ENCODE results near the gene ZNRF3.
"Not testable (repeated sequence)": the region's sequence is repeated elsewhere in the genome, so short reads cannot be mapped to it uniquely, and the experiment has no call there.

The ZNRF3 gene

DNA sequence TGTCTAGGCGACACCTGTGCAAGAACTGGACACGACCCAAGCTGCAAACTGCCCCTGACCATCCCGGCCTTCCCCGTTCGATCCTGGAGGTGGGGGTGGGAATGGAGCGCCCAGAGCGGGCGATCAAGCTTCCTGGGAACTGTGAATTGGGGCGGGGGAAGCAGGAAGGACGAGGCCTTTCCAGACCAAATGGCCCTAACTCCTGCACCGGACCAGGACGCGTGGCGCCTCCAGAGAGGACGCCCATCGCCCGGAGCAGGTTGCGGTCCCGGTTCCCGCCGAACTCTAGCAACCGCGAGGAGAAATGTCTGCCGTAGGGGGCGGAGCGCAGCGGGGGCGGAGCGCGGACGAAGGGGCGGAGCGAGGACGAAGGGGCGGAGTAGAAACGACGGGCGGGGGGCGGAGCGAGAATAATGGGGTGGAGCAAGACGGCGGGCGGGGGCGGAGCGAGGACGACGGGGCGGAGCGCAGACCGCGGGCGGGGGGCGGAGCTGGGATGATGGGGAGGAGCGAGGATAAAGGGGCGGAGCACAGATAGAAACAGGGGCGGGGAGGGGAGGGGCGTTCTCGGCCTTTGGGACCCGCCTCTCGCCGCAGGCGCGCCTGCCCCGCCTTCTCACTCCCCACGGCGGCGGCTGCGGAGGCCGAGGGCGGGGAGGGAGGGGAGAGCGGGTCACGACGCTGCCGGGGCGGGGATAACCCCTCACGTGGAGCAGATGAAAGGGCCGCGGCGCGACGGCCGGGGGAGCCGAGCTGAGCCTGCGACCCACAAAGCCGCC lies at the start of gene ZNRF3:
TSS of gene ZNRF3 (plus strand) at position 695 of the 779 bp plus-strand sequence. CDS start 195 bp downstream, outside the sequence.
- DNase-seq (ENCODE audit: low spot score): peak; percentile 97

DNA sequence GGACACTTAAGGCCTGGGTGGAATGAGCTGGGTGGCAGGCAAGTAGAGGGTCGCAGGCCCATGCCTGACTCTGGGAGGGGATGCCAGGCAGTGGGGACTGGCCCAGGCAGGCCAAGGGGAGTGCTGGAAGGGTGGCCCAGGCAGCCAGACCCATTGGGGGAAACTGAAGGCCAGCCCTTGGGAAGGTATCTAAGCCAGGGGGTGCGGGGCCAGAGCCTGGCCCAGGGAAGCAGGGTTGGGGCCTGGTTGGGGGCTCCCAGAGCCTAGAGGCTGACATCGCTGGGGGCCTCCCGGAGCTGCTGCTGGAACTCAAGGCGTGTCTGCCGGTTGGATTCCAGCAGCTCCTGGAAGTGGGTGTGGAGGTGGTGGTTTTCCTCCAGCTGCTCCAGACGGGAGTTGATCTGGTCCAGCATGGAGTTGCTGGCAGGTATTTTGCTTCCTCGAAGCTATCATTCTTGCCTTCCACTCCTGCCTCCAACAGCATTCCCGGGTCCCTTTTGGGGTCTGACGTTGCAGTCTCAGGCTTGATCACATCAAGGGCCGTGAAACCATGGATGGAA lies 47.7 kb upstream of the ZNRF3 start:
- DNase-seq (ENCODE audit: low spot score): no peak

DNA sequence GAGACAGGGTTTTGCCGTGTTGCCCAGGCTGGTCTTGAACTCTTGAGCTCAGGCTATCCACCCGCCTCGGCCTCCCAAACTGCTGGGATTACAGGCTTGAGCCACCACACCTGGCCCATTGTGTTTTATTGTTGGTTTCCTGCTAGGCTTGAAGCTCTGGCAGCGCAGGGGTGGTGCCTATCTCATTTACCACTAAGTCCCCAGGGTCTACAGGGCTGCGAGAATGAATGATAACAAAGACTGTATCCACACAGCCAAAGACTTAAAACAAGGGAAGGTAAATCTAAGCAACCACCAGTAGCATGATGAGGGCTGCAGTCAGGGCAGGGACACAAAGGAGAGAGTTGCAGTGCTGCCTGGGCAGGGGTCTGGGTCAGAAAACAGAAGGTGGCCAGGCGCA lies 45.7 kb upstream of the ZNRF3 start:
- DNase-seq (ENCODE audit: low spot score): no peak

DNA sequence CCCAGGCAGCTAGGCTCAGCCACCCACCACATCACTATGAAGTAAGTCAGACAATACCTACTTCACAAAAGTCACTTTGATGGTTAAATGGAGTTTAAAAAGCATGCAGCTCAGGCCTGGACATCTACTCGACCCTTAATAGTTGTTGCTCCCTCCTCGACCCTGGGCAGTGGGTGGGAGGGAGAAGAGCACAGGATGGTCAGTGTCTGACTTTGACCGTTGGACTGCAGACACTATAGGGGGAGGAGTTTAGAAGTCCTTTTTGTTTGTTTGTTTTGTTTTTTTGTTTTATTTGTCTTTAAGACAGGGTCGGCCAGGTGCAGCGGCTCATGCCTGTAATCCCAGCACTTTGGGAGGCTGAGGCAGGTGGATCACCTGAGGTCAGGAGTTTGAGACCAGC lies 44.4 kb upstream of the ZNRF3 start:
- DNase-seq (ENCODE audit: low spot score): no peak

DNA sequence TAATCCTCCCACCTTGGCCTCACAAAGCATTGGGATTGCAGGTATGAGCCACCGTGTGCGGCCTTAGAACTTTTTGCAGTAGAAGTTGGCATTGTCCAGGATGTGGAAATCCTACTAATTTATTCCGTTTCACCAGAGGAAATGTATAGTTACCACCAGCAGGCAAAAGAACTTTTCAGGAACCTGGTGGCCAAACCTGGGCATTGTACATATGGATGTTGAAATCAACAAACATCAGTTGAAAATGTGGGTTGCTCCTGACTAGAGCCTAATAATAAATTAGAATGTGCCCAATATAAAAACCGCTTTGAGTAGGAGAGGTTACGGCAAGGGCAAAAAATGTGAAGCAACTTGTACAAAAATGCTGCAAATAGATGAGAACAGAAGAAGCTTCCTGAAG lies 42.3 kb upstream of the ZNRF3 start:
- no peak for DNase-seq (ENCODE audit: low spot score)

DNA sequence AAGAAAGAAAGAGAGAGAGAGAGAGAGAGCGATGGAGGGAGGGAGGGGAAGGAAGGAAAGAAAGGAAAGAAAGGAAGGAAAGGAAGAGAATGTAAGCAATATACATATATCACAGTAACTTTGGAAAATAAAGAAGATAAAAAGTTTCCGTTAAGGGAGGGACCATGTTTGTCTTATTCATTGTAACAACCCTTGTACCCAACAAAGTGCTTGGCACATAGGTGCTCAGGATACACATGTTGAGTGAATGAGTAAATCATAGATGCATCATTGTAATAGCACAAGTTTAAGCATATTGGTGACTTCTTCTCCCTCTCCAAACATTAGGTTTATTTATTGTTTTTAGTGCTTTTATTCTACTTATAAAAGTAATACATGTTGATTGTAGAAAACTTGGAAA lies 39.7 kb upstream of the ZNRF3 start:
- DNase-seq (ENCODE audit: low spot score): no peak

DNA sequence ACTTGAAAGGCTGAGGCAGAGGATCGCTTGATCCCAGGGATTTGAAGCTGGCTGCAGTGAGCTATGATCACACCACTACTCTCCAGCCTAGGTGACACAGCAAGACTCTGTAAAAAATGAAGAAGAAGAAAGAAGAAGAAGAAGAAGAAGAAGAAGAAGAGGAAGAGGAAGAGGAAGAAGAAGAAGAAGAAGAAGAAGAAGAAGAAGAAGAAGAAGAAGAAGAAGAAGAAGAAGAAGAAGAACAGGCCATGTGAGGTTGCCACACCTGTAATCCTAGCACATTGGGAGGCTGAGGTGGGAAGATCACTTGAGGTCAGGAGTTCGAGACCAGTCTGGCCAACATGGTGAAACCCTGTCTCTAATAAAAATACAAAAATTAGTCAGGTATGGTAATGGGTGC lies 39.1 kb upstream of the ZNRF3 start:
- not testable (repeated sequence) for DNase-seq (ENCODE audit: low spot score)

DNA sequence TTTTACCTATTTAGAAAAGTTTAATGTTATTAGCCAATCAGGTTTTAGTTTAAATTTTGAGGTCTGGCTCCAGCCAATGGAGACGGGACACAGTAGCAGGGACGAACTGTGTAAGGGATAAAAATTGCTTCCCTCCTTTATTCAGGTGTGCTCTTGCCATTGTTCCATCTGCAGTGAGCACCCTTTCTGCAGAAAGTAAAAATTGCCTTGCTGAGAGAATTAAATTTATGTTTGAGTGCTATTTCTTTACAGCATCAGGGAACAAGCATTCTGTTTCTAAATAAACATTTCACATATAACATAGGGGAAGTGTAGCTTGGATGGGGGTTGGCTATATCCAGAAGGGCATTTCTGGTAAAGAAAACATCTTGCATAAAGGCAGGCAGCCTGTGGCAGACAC lies 36.4 kb upstream of the ZNRF3 start:
- DNase-seq (ENCODE audit: low spot score): no peak

DNA sequence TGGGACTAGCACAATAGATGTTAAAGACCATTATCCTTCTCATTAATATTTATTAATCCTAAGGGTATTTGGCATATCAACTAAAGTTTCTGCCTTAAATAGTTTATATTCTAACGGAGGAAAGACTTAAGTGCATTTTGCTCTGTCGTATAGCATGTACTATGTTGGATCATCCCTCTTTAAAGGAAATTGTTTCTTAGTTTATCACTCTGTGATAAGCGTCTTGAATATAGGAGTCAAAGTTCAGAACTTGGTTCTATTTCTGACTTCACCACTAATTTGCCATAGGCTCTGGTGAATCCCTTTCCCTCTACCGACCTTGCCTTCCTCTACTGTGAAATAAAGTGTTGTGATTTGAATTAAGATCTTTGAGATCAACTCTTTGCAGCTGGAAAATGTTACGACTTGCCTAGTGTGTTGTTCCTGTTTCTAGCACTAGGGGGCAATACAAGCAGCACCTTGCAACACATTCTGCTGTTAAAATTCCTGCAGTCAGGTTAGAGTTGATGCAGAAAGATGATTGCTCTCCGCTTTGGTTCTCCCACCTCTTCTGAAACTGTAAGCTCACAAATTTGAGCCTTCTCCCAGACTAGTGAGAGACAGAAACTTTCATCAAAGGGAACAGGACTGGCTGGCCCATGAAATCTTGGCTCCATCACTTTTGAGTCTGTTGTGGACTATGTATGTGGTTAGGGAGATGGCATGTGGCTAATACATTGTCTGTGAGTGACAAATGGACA lies 27.8 kb upstream of the ZNRF3 start:
- peak; percentile 68 for DNase-seq (ENCODE audit: low spot score)

DNA sequence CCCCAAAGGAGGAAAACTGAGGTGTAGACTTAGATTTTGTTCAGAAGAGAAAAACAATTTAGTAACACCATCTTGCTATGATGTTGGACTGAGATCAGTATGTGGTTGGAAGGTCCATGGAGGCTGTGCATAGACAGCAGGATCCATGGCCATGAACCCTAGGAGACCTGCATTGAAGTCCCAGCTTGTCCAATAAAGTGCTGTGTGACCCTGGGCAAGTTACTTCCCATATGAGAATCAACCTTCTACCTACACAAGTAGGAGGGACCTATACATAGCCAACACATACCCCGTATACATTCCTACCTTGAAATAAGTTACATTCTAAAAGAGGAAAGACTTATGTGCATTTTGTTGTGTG lies 27.3 kb upstream of the ZNRF3 start:
- DNase-seq (ENCODE audit: low spot score): no peak

DNA sequence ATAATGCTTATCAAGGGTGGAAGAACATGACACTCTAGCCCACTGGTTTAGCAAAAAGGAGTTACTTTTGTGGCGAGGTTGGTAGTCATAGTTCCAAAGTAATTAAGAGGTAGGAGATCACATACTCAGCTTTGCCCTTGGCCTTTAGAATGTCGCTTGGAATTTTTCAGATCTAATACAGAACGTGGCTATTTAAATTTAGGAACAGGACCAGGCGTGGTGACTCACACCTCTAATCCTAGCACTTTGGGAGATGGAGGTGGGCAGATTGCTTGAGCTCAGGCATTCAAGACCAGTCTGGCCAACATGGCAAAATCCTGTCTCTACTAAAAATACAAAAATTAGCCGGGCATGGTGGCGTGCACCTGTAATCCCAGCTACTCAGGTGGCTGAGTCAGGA lies 26.1 kb upstream of the ZNRF3 start:
- DNase-seq (ENCODE audit: low spot score): no peak

DNA sequence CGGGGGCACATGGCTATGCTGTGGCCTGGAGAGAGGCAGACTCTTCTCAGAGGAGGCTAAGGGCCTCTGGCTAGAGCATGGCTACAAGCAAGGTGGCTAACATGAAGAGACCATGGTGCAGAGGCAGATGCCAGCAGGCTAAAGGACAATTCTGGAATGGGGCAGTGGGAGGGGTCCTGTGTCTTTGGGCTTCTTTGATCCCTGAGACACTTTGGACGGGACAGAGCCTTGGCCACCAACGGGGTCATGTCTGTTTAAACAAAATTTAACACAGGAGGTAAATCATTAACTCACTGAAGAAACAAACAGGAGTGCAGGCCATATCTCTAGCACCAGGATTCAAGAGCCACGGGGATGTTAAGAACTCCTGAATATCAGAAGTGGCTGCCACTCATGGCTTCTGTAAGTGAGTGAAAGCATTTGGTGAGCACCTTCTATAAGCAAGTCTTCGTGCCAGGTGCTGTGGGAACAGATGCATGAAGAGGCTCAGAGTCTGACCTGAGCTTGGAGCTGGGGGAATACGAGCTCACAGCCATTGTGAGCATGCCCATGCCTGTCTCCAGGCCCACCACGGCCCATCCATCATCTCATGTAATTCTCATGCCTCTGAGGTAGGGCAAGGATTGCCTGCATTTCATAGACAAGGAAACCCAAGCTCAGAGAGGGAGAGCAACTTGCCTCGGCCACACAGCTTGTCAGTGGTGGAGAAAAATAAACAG lies 18.3 kb upstream of the ZNRF3 start:
- DNase-seq (ENCODE audit: low spot score): no peak

DNA sequence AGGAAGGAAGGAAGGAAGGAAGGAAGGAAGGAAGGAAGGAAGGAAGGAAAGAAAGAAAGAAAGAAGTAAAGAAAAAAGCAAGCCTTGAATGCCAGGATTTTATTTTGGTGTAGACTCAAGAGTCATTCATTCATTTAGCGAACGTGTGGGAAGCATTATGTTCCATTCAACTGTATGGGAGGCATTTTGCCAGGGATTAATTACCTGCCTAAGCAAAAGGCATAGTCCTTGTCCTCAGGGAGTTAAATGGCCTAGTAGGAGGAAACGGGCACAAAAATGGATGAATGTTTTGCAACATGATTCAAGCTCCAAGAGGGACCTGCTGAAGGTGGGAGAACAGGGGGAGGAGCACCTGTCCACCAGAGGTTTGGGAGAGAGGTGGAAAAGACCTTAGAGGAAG lies 16.2 kb upstream of the ZNRF3 start:
- no peak for DNase-seq (ENCODE audit: low spot score)

DNA sequence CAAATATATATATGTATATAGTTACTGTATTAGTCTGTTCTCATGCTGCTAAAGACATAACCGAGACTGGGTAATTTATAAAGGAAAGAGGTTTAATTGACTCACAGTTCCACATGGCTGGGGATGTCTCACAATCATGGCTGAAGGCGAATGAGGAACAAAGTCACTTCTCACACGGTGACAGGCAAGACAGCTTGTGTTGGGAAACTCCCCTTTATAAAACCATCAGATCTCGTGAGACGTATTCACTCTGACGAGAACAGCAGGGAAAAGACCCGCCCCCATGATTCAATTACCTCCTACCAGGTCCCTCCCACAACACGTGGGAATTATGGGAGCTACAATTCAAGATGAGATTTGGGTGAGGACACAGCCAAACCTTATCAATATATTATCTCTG lies 15.0 kb upstream of the ZNRF3 start:
- not testable (repeated sequence) for DNase-seq (ENCODE audit: low spot score)

DNA sequence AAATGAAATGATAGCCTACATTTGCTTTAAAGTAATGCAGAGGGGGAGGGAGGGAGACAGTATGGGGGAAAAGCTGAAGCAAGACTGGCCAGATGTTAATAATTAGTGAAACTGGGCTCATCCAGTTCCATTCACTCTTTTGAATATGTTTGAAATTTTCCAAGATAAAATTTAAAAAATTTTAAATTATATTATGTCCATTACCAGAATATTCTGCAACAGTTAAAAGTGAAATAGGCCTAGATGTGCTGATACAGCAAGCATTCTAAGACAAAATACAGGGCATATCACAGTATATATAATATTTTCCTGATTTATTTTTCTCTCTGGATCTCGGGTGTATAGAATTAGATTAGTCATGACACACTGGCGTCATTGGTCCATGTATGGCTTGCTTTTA lies 13.6 kb upstream of the ZNRF3 start:
- DNase-seq (ENCODE audit: low spot score): no peak

DNA sequence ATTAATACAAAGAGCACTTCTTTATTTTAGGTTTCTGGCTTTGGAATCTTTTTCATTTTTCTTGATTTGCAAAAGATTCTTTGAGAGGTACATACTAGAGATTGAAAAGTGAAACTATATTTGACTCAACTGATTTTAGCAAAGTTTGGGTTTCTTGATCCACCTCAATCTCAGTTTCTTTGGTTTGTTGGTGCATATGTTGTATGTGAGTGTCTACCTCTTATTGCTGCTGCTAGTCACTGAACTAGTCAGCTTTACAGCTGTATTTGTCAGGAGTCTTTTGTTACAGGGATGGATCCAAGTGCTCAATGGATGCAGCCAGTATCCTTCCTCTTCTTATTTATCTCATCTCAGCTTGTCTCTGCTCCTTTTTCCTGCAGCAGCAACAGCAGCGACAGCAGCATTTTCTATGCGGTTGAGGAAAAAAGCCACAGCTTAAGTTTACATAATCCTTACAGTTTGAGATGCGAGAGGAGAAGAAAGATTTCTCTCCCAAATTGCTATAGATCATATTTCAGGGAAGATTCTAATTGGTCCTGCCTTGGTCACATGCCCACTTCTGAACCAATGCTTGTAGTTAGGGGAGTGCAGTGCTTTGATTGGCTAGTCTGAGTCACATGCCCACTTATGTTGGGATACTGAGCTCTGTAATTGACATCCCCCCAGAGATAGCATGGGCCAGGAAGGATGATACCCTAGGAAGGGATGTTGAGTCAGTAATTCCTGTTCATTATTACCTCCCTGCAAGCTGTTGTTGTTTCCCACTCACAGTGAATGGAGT lies 10.0 kb upstream of the ZNRF3 start:
- DNase-seq (ENCODE audit: low spot score): no peak

DNA sequence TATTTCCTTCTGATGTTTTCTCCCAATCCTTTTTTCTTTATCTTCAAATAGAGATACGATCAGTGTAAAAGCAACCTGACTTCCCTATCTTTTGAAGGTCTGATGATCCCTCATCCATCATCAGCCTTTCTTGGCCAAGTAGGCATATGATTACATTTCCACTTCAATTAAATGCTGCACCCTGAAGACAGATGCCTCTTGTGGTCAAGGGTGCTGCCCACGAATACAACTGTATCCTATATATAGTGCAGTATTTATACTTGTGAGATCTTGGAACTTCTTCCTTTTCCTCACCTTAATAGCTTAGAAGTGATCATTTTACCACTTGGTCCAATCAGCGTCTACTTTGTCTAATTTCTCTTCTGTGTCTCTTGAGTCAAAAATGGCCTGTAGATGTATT lies 9.3 kb upstream of the ZNRF3 start:
- no peak for DNase-seq (ENCODE audit: low spot score)

DNA sequence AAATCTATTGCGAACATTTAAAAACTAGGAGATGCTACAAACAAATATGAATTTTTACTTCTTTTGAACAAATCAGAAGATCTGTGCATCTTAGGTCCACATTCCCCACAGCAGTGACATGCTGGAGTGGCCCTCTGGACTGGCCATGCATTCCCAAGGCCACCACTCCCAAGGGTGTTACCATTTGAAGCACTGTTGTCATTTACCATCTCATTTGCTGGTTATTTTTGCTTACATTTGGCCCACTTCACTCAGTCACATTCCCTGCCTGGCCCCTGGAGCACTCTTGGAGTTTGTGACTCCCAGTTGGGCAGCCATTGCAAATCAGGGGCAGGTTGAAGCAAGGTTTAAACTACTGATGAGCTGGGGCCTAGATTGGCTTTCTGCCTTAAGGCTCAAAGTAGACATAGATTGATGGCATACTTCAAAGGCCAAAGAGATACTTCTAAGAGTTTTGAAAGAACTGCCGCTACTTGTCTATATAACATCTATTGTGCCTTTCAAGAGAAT lies 8.5 kb upstream of the ZNRF3 start:
- no peak for DNase-seq (ENCODE audit: low spot score)

DNA sequence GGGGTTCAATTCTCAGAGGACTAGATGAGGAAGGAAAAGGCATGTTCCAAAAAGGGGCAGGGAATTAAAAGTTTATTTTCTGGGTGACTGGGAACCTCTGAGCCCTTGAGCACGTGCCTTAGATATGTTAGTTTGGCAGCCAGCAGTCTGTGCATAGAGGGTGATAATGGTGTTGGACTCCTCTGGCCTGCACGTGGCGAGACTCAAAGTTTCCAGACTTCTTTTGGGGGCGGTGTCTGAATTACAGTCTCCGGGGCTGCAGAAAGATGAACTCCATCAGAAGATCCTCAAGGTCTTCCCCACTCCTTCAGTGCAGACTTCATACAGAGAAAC lies 861 bp upstream of the ZNRF3 start:
- DNase-seq (ENCODE audit: low spot score): no peak

DNA sequence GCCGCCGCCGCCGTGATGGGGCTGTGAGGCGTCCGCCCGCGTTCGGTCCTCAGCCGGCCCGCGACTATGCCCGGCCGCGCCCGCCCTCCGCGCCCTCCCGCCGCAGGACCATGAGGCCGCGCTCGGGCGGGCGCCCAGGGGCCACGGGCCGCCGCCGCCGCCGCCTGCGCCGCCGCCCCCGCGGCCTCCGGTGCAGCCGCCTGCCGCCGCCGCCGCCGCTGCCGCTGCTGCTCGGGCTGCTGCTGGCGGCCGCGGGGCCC lies 215 bp downstream of the ZNRF3 start:
- no peak for DNase-seq (ENCODE audit: low spot score)

DNA sequence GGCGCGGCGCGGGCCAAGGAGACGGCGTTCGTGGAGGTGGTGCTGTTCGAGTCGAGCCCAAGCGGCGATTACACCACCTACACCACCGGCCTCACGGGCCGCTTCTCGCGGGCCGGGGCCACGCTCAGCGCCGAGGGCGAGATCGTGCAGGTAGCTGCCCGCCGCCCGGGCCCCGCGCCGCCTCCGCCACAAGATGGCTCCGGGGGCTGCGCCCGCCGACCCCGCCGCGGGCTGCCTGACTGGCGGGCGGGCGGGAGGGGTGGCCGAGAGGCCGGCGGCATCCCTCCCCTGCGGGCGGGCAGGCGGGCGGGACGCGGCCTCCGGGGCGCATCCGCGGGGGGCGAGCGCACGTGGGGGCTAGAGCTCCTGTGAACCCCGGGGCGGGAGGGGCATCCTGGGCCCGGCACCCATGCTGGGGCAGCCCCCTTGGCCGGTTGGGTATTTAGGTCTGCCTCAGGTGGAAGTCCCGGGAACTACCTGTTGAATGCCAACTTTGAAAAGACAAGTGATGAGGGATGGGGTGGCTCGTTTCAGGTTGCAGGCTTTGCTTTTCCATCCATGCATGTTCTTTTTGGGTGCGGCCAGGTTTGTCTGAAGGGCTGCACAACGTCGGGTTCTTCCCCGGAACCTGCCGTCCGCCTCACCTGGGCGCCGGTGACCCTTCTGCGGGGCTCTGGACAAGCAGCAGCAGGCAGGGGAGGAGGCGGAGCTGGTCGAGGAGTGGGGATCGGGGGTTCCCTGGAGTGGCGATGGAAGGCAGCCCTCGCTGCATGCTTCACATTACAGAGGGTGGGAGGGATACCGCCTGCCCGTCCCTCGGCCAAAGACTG lies 760 bp downstream of the ZNRF3 start:
- DNase-seq (ENCODE audit: low spot score): peak; percentile 73

All from D341Med (cell line).